WI38 (cell line): ENCODE measurements around the gene VEGFB.

Experiments
- H3K4me3 ChIP-seq: 2 replicates; pipeline ENCODE4 v1.5.1; 2011; ENCODE audit warnings: low read depth, mild to moderate bottlenecking, control low read depth, low read length
- CTCF ChIP-seq: IDR thresholded peaks from 2 replicates; pipeline ENCODE4 v1.5.1; 2012; ENCODE audit warnings: low read depth, mild to moderate bottlenecking, control low read depth, low read length

The VEGFB gene

GRCh38 chr11:64245401-64245796 is 11.0 kb downstream of the VEGFB start:
- no peak for TF ChIP-seq CTCF

DNA sequence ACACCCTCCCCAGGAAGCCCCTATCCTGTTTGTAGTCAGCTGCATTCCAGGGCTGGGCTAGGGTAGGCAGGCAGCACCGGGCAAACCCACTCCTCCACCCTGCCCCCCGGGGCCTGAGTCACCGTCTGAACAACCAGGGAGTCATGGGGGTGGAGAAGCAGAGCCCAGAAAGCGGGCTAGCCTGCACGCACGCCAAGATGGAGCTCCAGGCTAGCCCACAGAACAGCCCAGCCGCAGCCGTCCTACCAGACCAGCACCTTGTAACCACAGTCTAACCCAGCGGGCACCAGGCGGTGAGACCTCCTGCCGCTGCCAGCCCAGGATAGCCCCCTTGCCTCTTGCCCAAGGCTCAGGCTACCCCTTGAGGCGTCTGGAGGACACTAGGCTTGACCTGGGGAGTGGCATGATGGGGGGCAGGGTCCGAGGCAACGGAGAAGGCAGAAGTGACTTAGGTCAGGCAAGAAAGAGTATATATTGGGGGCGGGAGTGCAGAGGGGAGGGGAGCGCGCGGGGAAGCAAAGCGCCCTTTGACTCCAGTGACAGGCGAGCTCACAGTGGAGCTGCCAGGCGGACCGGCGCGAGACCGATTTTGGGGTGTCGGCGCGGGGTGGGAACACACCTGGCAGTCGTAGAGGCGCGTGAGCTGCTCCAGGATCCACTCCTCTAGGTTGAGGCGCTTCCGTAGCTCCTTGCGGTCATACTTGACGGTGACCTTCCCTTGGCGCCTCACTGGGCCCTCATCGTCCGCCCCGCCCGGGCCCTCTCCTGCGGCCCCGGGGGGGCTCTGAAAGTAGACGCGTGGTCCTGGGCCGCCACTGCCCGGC is 11.6 kb downstream of the VEGFB start:
- no peak for TF ChIP-seq CTCF
- peak overlapping the region; percentile 91 for H3K4me3 ChIP-seq

More at GRCh38 chr11:64245401-64245796, 11.0 kb downstream of the VEGFB start:
- H3K4me3 ChIP-seq, result peak overlapping the region; percentile 91

DNA sequence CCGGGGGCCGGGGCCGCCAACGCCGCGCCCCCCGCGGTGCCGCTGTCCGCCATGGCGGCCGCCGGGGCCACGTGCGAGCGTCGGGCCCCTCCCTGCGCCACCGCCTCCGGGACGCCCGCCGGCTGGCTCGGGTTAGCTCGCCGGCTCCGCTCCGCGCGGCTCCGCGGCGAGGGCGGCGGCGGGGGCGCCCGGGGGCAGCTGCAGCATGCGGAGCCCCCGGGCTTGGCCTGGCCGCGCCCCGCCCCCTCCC is 12.2 kb downstream of the VEGFB start:
- H3K4me3 ChIP-seq, result peak overlapping the region; percentile 91

DNA sequence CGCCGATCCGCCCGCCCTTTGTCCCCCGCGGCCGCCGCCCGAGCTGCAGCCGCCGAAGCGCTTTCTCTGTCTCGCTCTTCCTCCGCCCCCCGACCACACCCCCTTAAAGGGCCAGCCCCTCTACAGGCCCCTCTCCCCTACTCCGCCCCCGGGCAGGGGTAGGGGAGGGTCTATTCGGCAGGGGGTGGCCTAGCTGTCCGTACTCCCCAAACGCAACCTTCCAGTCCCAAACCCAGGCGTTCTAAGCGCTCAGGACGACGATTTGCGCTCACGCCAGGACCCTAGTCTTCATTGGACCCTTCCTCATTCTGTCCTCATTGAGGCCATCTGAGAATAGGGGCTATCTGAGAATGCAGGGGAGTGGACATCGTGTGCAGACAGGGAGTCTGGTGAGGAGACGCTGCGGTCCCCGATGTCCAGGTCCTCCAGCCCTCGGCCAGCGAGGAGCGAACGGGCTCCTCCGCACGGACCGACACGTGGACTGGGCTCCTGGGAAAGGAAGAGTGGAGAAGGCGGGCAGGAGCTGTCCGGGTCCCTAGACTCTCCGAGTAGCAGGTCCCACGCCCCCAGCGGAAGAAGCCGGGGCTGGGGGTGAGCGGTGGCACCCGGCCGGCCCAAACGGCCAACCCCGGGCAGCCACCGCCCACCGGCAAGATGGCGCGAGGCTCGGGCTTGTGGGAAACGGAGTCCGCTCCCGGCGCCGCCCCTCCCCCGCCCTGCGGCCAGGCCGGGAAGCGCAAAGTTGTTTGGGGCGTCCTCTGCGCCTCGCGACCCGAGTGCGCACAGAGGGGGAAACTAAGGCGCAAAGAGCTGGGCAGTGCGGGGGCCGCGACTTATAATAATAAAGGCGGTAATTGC is 12.7 kb downstream of the VEGFB start, which contains the start of gene PPP1R14B:
Gene PPP1R14B, minus strand, starts transcription at position 73 of the 858 bp plus-strand sequence. CDS start 270 bp downstream, outside the sequence.
- peak within 1 kb of the TSS; percentile 91 for H3K4me3 ChIP-seq
- no peak for TF ChIP-seq CTCF

DNA sequence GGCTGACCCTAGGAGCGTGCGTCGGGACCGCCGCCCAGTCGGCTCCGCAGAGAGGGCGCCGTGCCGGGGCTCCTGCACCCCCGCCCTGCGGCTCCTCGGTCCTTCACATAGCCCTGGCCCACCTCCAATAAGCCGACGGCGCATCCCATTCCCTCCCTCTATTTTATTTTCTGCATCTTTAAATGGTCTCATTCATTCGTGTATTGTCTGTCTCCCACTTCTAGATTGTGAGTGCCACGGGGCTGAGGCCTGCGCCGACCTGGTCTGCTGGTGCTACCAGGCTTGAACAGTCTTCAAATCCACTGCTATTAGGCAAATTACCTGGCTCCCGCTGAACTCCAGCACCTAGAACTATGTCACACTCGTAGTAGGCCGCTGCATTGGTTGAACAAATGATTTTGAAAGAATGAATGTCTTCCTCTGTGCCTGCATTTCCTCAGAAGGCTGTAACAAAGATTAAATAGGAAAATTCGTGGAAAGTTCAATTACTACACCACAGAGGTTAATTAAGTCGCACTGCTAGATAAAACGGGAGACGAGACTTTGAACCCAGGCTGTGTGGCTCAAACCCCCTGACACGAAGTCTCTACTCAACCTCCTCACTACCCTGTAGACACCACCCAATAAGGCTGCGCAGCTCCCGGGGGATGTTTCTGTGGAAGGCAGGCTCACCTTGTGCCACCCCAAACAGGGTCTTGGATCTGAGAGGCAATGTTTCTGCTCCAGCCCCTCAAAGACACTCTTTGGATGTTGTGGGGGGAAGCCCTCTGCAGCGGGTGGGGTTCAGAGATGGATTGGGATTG is 13.5 kb downstream of the VEGFB start:
- peak overlapping the region; percentile 65 for H3K4me3 ChIP-seq
- no peak for TF ChIP-seq CTCF

GRCh38 chr11:64248578-64248977 is 14.2 kb downstream of the VEGFB start:
- H3K4me3 ChIP-seq, result no peak overlapping the region
- TF ChIP-seq CTCF, result no peak

- no peak overlapping the region for H3K4me3 ChIP-seq
- no peak for TF ChIP-seq CTCF
Measured at GRCh38 chr11:64249038-64249437, 14.7 kb downstream of the VEGFB start.
